ENCODE results near the gene TM7SF2. TPM values are rescaled to one million over a fixed set of nuclear protein-coding genes. Genes with fewer than 3 reads are reported as not detected.

Gene TM7SF2
- total and polyA plus RNA-seq, 2 of the 13 experiments (the other 11 are each of a cell fraction or from before 2014, with no cell fraction given) = 56.0 to 66.9 TPM

DNA sequence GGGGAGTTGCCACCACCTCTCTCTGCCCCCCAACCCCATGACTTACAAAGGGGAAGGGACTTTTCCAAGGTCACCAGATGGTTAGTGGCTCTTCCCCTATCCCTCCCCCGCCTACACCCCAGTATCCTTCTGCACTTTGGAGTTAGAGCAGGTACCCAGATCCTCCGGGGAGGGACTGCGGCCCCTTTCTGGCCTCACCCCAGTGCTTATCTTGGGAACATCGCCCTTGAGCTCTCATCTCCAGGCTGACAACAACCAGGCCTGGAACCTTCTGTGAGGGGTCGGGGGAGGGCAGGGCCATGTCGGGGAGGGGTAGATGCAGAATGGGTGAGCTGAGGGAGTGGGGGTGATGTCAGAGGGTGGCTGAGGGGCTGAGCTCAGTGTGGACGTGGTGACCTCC lies 45.8 kb upstream of the TM7SF2 start (continued):
- TF ChIP-seq, protein P1, sequence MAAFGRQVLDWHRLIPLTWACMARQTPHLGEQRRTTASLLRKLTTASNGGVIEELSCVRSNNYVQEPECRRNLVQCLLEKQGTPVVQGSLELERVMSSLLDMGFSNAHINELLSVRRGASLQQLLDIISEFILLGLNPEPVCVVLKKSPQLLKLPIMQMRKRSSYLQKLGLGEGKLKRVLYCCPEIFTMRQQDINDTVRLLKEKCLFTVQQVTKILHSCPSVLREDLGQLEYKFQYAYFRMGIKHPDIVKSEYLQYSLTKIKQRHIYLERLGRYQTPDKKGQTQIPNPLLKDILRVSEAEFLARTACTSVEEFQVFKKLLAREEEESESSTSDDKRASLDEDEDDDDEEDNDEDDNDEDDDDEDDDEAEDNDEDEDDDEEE (CRISPR knock-in tag; IDR thresholded peaks at IDR 0.05) = 0 out of 2 replicates have a peak, but pooled peaks have one; percentile 10
- TF ChIP-seq, protein P2, sequence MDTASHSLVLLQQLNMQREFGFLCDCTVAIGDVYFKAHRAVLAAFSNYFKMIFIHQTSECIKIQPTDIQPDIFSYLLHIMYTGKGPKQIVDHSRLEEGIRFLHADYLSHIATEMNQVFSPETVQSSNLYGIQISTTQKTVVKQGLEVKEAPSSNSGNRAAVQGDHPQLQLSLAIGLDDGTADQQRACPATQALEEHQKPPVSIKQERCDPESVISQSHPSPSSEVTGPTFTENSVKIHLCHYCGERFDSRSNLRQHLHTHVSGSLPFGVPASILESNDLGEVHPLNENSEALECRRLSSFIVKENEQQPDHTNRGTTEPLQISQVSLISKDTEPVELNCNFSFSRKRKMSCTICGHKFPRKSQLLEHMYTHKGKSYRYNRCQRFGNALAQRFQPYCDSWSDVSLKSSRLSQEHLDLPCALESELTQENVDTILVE (CRISPR knock-in tag; IDR thresholded peaks at IDR 0.05) = no peak
- TF ChIP-seq ZC3H4 (CRISPR knock-in tag; IDR thresholded peaks at IDR 0.05; ENCODE audit: borderline replicate concordance) = no peak
- TF ChIP-seq WIZ (CRISPR knock-in tag; IDR thresholded peaks at IDR 0.05) = no peak
- TF ChIP-seq, protein P3, sequence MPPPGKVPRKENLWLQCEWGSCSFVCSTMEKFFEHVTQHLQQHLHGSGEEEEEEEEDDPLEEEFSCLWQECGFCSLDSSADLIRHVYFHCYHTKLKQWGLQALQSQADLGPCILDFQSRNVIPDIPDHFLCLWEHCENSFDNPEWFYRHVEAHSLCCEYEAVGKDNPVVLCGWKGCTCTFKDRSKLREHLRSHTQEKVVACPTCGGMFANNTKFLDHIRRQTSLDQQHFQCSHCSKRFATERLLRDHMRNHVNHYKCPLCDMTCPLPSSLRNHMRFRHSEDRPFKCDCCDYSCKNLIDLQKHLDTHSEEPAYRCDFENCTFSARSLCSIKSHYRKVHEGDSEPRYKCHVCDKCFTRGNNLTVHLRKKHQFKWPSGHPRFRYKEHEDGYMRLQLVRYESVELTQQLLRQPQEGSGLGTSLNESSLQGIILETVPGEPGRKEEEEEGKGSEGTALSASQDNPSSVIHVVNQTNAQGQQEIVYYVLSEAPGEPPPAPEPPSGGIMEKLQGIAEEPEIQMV (CRISPR knock-in tag; IDR thresholded peaks at IDR 0.05; ENCODE audit: low read depth) = no peak
- TF ChIP-seq DR1 (CRISPR knock-in tag; IDR thresholded peaks at IDR 0.05) = no peak
- no peak for TF ChIP-seq GABPA (IDR thresholded peaks at IDR 0.05; ENCODE audit: low read depth, low read length)
- peak; percentile 12; the same call in 1 of the 2 replicates for TF ChIP-seq GABPA (CRISPR knock-in tag; IDR thresholded peaks at IDR 0.05; ENCODE audit: low read depth)
- TF ChIP-seq, protein P4, sequence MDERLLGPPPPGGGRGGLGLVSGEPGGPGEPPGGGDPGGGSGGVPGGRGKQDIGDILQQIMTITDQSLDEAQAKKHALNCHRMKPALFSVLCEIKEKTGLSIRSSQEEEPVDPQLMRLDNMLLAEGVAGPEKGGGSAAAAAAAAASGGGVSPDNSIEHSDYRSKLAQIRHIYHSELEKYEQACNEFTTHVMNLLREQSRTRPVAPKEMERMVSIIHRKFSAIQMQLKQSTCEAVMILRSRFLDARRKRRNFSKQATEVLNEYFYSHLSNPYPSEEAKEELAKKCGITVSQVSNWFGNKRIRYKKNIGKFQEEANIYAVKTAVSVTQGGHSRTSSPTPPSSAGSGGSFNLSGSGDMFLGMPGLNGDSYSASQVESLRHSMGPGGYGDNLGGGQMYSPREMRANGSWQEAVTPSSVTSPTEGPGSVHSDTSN (CRISPR knock-in tag; IDR thresholded peaks at IDR 0.05) = no peak
- peak; percentile 25 for TF ChIP-seq HNRNPH1 (optimal IDR thresholded peaks at IDR 0.05; ENCODE audit: low read depth, low read length)
- TF ChIP-seq MAZ (IDR thresholded peaks at IDR 0.05; ENCODE audit: borderline replicate concordance, low read depth, low read length) = no peak
- TF ChIP-seq MAZ (CRISPR knock-in tag; IDR thresholded peaks at IDR 0.05; ENCODE audit: low read depth) = no peak
- no peak for TF ChIP-seq ATF7-NPFF (CRISPR knock-in tag; IDR thresholded peaks at IDR 0.05; ENCODE audit: low read depth)
- TF ChIP-seq NR2F6 (IDR thresholded peaks at IDR 0.05) = 0 out of 2 replicates have a peak, but pooled peaks have one; percentile 33
- TF ChIP-seq NR2F6 (CRISPR knock-in tag; IDR thresholded peaks at IDR 0.05) = no peak
- no peak for TF ChIP-seq MIER2 (CRISPR knock-in tag; IDR thresholded peaks at IDR 0.05)
- no peak for TF ChIP-seq SRSF9 (IDR thresholded peaks at IDR 0.05; ENCODE audit: borderline replicate concordance, insufficient read depth, low read depth, low read length, poor library complexity, severe bottlenecking)
- TF ChIP-seq, protein P5, sequence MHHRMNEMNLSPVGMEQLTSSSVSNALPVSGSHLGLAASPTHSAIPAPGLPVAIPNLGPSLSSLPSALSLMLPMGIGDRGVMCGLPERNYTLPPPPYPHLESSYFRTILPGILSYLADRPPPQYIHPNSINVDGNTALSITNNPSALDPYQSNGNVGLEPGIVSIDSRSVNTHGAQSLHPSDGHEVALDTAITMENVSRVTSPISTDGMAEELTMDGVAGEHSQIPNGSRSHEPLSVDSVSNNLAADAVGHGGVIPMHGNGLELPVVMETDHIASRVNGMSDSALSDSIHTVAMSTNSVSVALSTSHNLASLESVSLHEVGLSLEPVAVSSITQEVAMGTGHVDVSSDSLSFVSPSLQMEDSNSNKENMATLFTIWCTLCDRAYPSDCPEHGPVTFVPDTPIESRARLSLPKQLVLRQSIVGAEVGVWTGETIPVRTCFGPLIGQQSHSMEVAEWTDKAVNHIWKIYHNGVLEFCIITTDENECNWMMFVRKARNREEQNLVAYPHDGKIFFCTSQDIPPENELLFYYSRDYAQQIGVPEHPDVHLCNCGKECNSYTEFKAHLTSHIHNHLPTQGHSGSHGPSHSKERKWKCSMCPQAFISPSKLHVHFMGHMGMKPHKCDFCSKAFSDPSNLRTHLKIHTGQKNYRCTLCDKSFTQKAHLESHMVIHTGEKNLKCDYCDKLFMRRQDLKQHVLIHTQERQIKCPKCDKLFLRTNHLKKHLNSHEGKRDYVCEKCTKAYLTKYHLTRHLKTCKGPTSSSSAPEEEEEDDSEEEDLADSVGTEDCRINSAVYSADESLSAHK (CRISPR knock-in tag; IDR thresholded peaks at IDR 0.05; ENCODE audit: borderline replicate concordance) = no peak
- no peak for TF ChIP-seq PRPF4 (IDR thresholded peaks at IDR 0.05; ENCODE audit: low read depth, low read length, poor library complexity, severe bottlenecking)
- no peak for TF ChIP-seq ZNF326 (CRISPR knock-in tag; IDR thresholded peaks at IDR 0.05; ENCODE audit: borderline replicate concordance)
- no peak for TF ChIP-seq ZNF879 (CRISPR knock-in tag; IDR thresholded peaks at IDR 0.05)
- TF ChIP-seq, protein P6, sequence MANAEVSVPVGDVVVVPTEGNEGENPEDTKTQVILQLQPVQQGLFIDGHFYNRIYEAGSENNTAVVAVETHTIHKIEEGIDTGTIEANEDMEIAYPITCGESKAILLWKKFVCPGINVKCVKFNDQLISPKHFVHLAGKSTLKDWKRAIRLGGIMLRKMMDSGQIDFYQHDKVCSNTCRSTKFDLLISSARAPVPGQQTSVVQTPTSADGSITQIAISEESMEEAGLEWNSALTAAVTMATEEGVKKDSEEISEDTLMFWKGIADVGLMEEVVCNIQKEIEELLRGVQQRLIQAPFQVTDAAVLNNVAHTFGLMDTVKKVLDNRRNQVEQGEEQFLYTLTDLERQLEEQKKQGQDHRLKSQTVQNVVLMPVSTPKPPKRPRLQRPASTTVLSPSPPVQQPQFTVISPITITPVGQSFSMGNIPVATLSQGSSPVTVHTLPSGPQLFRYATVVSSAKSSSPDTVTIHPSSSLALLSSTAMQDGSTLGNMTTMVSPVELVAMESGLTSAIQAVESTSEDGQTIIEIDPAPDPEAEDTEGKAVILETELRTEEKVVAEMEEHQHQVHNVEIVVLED (CRISPR knock-in tag; IDR thresholded peaks at IDR 0.05; ENCODE audit: borderline replicate concordance) = 0 out of 2 replicates have a peak, but pooled peaks have one; percentile 15
- no peak for TF ChIP-seq RORA (CRISPR knock-in tag; IDR thresholded peaks at IDR 0.05)

Data from HepG2 (cell line).